CD14-positive monocyte (primary cell): ENCODE results near the gene URI1. TPM values are rescaled to one million over a fixed set of nuclear protein-coding genes. Genes with fewer than 3 reads are reported as not detected.

ENCODE experiments used
- DNase-seq, 3 donors: peaks; one replicate each; pipeline ENCODE4 v3.0.0-alpha.2; 2011 to 2022
- H2AFZ ChIP-seq: 2 replicates; pipeline ENCODE4 v1.6.0; 2012; ENCODE audit warnings: mild to moderate bottlenecking, low read depth, low read length, inconsistent platforms; ENCODE audit not compliant: insufficient read depth, poor library complexity, severe bottlenecking
- H3K27ac ChIP-seq, 2 donors: 1 replicate in 1 of 2; 2 replicates in 1 of 2; pipeline ENCODE4 v1.5.1; 2012 to 2013; ENCODE audit warnings: low read length in 2 of 2, control low read depth in 1 of 2, inconsistent platforms in 1 of 2, low read depth in 1 of 2, mild to moderate bottlenecking in 1 of 2
- H3K27me3 ChIP-seq, 2 donors: one replicate each; pipeline versions ENCODE4 v1.6.0 to v1.6.1; 2011 to 2013; ENCODE audit warnings: low read length in 2 of 2; ENCODE audit not compliant: control insufficient read depth in 2 of 2, insufficient read depth in 2 of 2
- H3K36me3 ChIP-seq, 2 donors: replicated peaks in 1 of 2; 1 replicate in 1 of 2; 2 replicates in 1 of 2; pipeline versions ENCODE4 v1.5.1 to v1.6.1; 2012 to 2013; ENCODE audit warnings: low read length in 2 of 2, control low read depth in 1 of 2, inconsistent platforms in 1 of 2, mild to moderate bottlenecking in 1 of 2; ENCODE audit not compliant: insufficient read depth in 2 of 2, control insufficient read depth in 1 of 2
- H3K4me1 ChIP-seq, 2 donors: 1 replicate in 1 of 2; 2 replicates in 1 of 2; pipeline versions ENCODE4 v1.5.1 to v1.6.1; 2012 to 2013; ENCODE audit warnings: low read length in 2 of 2, control low read depth in 1 of 2, inconsistent platforms in 1 of 2, mild to moderate bottlenecking in 1 of 2, moderate library complexity in 1 of 2; ENCODE audit not compliant: insufficient read depth in 2 of 2, control insufficient read depth in 1 of 2
- H3K4me2 ChIP-seq: replicated peaks from 2 replicates; pipeline ENCODE3; 2012; ENCODE audit warnings: low read length, moderate library complexity, mild to moderate bottlenecking; ENCODE audit not compliant: poor library complexity, severe bottlenecking; ENCODE audit errors: extremely low read depth
- H3K4me3 ChIP-seq, 3 experiments: fragments of 200-600 bp in 1 of 3; sonication (generic) in 1 of 3; replicated peaks in 1 of 3; 1 replicate in 2 of 3; 2 replicates in 1 of 3; pipeline ENCODE4 v1.5.1; 2011 to 2013; ENCODE audit warnings: low read length in 3 of 3, mild to moderate bottlenecking in 3 of 3, control low read depth in 2 of 3, low read depth in 2 of 3, inconsistent platforms in 1 of 3, moderate library complexity in 1 of 3
- H3K79me2 ChIP-seq: 2 replicates; pipeline ENCODE4 v1.6.0; 2012; ENCODE audit warnings: mild to moderate bottlenecking, control low read depth, inconsistent platforms, low read length, moderate library complexity; ENCODE audit not compliant: insufficient read depth
- H3K9ac ChIP-seq: 2 replicates; pipeline ENCODE4 v1.6.0; 2017; ENCODE audit warnings: low read length, mild to moderate bottlenecking; ENCODE audit not compliant: insufficient read depth, poor library complexity, severe bottlenecking
- H3K9me3 ChIP-seq, 2 donors: replicated peaks in 1 of 2; 1 replicate in 1 of 2; 2 replicates in 1 of 2; pipeline versions ENCODE4 v1.5.1 to v1.6.1; 2012 to 2013; ENCODE audit warnings: low read length in 2 of 2, control low read depth in 1 of 2; ENCODE audit not compliant: control insufficient read depth in 1 of 2, insufficient read depth in 1 of 2
- H4K20me1 ChIP-seq: 2 replicates; pipeline ENCODE4 v1.6.0; 2012; ENCODE audit warnings: mild to moderate bottlenecking, low read length, control low read depth, moderate library complexity; ENCODE audit not compliant: insufficient read depth
- H3K27ac Mint-ChIP-seq, 7 donors: one replicate each; pipeline ENCODE4 v1.8.0; 2020; ENCODE audit warnings: mild to moderate bottlenecking in 7 of 7, mixed read lengths in 7 of 7, moderate library complexity in 6 of 7, inconsistent platforms in 2 of 7
- H3K27me3 Mint-ChIP-seq, 3 donors: one replicate each; pipeline ENCODE4 v1.8.0; 2021 to 2022; ENCODE audit warnings: low read depth in 3 of 3, mild to moderate bottlenecking in 3 of 3, mixed read lengths in 3 of 3, moderate library complexity in 3 of 3, inconsistent platforms in 1 of 3
- H3K36me3 Mint-ChIP-seq, 2 donors: one replicate each; pipeline ENCODE4 v1.8.0; 2020; ENCODE audit warnings: mixed read lengths in 2 of 2, inconsistent platforms in 1 of 2, mild to moderate bottlenecking in 1 of 2
- H3K4me1 Mint-ChIP-seq: one replicate; pipeline ENCODE4 v1.8.0; 2020; ENCODE audit warnings: mild to moderate bottlenecking, mixed read lengths
- H3K4me3 Mint-ChIP-seq, 2 donors: one replicate each; pipeline ENCODE4 v1.8.0; 2020; ENCODE audit warnings: mild to moderate bottlenecking in 2 of 2, mixed read lengths in 2 of 2, moderate library complexity in 1 of 2
- H3K9me3 Mint-ChIP-seq, 7 donors: one replicate each; pipeline ENCODE4 v1.8.0; 2020 to 2022; ENCODE audit warnings: mixed read lengths in 7 of 7, mild to moderate bottlenecking in 6 of 7, moderate library complexity in 6 of 7, inconsistent platforms in 2 of 7
- CTCF ChIP-seq: fragments of 200-600 bp; IDR thresholded peaks from one replicate; pipeline ENCODE4 v1.8.0; 2022; ENCODE audit warnings: antibody characterized with exemption, mild to moderate bottlenecking
- WGBS: methylation state at CpG from one replicate; pipeline ENCODE4 v1.1.5; 2013; ENCODE audit warnings: missing lambda C conversion rate; ENCODE audit not compliant: insufficient coverage; 5-methylcytosine and 5-hydroxymethylcytosine counted together
- intact Hi-C, 2 donors: fragments of 100-400 bp; cut with micrococcal nuclease; formaldehyde crosslinking; loops; one replicate each; pipeline versions ENCODE4 v1.15.0 to v1.15.1; 2023
- polyA plus RNA-seq, 3 donors: library from polyadenylated mRNA; depleted of rRNA in 1 of 3; unstranded in 2 of 3; stranded (reverse) in 1 of 3; fragments of 300-500 nt in 2 of 3; fragments of >200 nt in 1 of 3; fragmentation: Illumina TruSeq in 2 of 3; gene quantifications; 1 replicate in 2 of 3; 2 replicates in 1 of 3; pipeline ENCODE4 v1.2.3, GENCODE V29; 2012 to 2021

URI1 gene
- polyA plus RNA-seq, 3 donors = 5.3 to 19.3 (median 9.7) TPM

GRCh38 chr19:29904017-29904416 is 38.0 kb upstream of the URI1 start:
- no peaks in the 10 kb centered on the region for H3K27me3 ChIP-seq
- DNase-seq = no peak
- no peaks in the 10 kb centered on the region for H3K4me1 ChIP-seq
- no CpG with 5 or more reads among the region's 2 CpGs for WGBS
- intact Hi-C loops = no loop called here
- H4K20me1 ChIP-seq = no peaks in the 10 kb centered on the region
- TF ChIP-seq CTCF = no peak
- Mint-ChIP-seq H3K4me3 (no peak overlapping the region), H3K36me3 (no peaks in the 10 kb centered on the region), H3K9me3 (peaks cover 0 to 11% (median 2%) of the 10 kb centered on the region in 7 donors), H3K27ac (no peak overlapping the region), H3K27me3 (peaks cover 0 to 5% (median 1%) of the 10 kb centered on the region in 3 donors), H3K4me1 (no peaks in the 10 kb centered on the region)
- no peak overlapping the region for H3K4me3 ChIP-seq
- no peak overlapping the region for H2AFZ ChIP-seq
- no peaks in the 10 kb centered on the region for H3K9me3 ChIP-seq
- no peaks in the 10 kb centered on the region for H3K36me3 ChIP-seq
- H3K9ac ChIP-seq = no peak overlapping the region
- no peak overlapping the region for H3K4me2 ChIP-seq
- H3K79me2 ChIP-seq = no peaks in the 10 kb centered on the region
- H3K27ac ChIP-seq = no peak overlapping the region

- no peaks in the 10 kb centered on the region for H3K36me3 Mint-ChIP-seq
- intact Hi-C loops = no loop called here
- H3K27me3 Mint-ChIP-seq = peaks cover 0 to 2% (median 1%) of the 10 kb centered on the region in 3 donors
- no peak overlapping the region for H3K27ac ChIP-seq
- H2AFZ ChIP-seq = no peak overlapping the region
- H3K4me3 ChIP-seq = no peak overlapping the region
- H3K27ac Mint-ChIP-seq = no peak overlapping the region
- no peaks in the 10 kb centered on the region for H4K20me1 ChIP-seq
- H3K79me2 ChIP-seq = no peaks in the 10 kb centered on the region
- H3K4me1 ChIP-seq = no peaks in the 10 kb centered on the region
- peaks cover 0 to 3% (median 1%) of the 10 kb centered on the region in 7 donors for H3K9me3 Mint-ChIP-seq
- WGBS = 93% methylated on average over 10 of the region's 18 CpGs
- H3K36me3 ChIP-seq = no peaks in the 10 kb centered on the region
- H3K4me1 Mint-ChIP-seq = no peaks in the 10 kb centered on the region
- H3K4me2 ChIP-seq = no peak overlapping the region
- no peak for TF ChIP-seq CTCF
- no peaks in the 10 kb centered on the region for H3K9me3 ChIP-seq
- H3K9ac ChIP-seq = no peak overlapping the region
- no peak for DNase-seq
- H3K27me3 ChIP-seq = no peaks in the 10 kb centered on the region
- H3K4me3 Mint-ChIP-seq = no peak overlapping the region
These were observed 32.8 kb upstream of the URI1 start for GRCh38 chr19:29908963-29909944.
